C4-2B (cell line): ENCODE results near the gene KCNK6.
"Not testable (repeated sequence)": the region's sequence is repeated elsewhere in the genome, so short reads cannot be mapped to it uniquely, and the experiment has no call there.

Source experiments
- CTCF ChIP-seq: fragments of 450-650 bp; conservative IDR thresholded peaks from 2 replicates; pipeline ENCODE4 v1.5.1; 2017; ENCODE audit warnings: mild to moderate bottlenecking
- ZFX ChIP-seq: fragments of 450-650 bp; IDR thresholded peaks from 2 replicates; pipeline ENCODE4 v1.6.1; 2017

DNA sequence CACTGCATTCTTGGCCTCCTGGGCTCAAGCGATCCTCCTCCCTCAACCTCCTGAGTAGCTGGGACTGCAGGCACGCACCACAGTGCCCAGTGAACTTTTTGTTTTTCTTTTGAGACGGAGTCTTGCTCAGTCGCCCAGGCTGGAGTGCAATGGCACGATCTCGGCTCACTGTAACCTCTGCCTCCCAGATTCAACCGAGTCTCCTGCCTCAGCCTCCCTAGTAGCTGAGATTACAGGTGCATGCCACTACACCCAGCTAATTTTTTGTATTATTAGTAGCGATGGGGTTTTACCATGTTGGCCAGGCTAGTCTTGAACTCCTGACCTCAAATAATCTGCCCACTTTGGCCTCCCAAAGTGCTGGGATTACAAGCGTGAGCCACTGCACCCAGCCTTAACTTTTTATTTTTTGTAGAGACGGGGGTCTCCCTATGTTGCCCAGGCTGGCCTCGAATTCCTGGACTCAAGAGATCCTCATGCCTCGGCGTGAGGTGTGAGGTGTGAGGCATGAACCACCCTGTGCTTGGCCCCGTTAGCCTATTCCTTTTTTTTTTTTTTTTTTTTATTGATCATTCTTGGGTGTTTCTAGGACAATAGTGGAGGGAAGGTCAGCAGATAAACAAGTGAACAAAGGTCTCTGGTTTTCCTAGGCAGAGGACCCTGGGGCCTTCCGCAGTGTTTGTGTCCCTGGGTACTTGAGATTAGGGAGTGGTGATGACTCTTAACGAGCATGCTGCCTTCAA, 43.5 kb downstream of the KCNK6 start:
- TF ChIP-seq CTCF, ZFX: not testable (repeated sequence)
